ENCODE data around the gene MAP1LC3B2.

The MAP1LC3B2 gene

GRCh38 chr12:116551619-116551951 lies 7.6 kb upstream of the MAP1LC3B2 start:
- no peaks in the 10 kb centered on the region for H4K20me1 ChIP-seq (ENCODE audit: insufficient read depth, low read length, poor library complexity, severe bottlenecking)
- H3K27me3 ChIP-seq (ENCODE audit: insufficient read depth, low read length, poor library complexity, severe bottlenecking) = no peaks in the 10 kb centered on the region
- TF ChIP-seq CTCF (conservative IDR thresholded peaks at IDR 0.05; ENCODE audit: low read length) (no peak), EZH2phosphoT487 (IDR thresholded peaks at IDR 0.05; ENCODE audit: borderline replicate concordance) (no peak)
- H2AFZ ChIP-seq (ENCODE audit: low read length) = no peak overlapping the region
- peaks cover 4% of the 10 kb centered on the region; the same call in 1 of the 2 replicates for H3K79me2 ChIP-seq (ENCODE audit: insufficient read depth, low read length)
- no peak overlapping the region for H3K4me2 ChIP-seq (ENCODE audit: low read depth, low read length, poor library complexity, severe bottlenecking)
- H3F3A ChIP-seq (ENCODE audit: low read depth) = no peaks in the 10 kb centered on the region
- no peaks in the 10 kb centered on the region for H3K9me2 ChIP-seq (replicated peaks; ENCODE audit: low read depth, low read length)
- H3K36me3 ChIP-seq (ENCODE audit: insufficient read depth, low read length) = no peaks in the 10 kb centered on the region
- H3K4me1 ChIP-seq (ENCODE audit: insufficient read depth, low read length, poor library complexity, severe bottlenecking) = peaks cover 24% of the 10 kb centered on the region
- no peak overlapping the region for H3K9ac ChIP-seq (ENCODE audit: low read depth, low read length, poor library complexity, severe bottlenecking)
- no peaks in the 10 kb centered on the region for H3K9me3 ChIP-seq (ENCODE audit: insufficient read depth, low read depth, low read length)
- no peak overlapping the region for H3K4me3 ChIP-seq (ENCODE audit: low read length, poor library complexity, severe bottlenecking)

GRCh38 chr12:116551952-116552772 lies 7.0 kb upstream of the MAP1LC3B2 start:
- Histone ChIP-seq H3K9me2 (replicated peaks; ENCODE audit: low read depth, low read length) (no peaks in the 10 kb centered on the region), H3F3A (ENCODE audit: low read depth) (no peaks in the 10 kb centered on the region), H3K79me2 (ENCODE audit: insufficient read depth, low read length) (peaks cover 10% of the 10 kb centered on the region), H3K9me3 (ENCODE audit: insufficient read depth, low read depth, low read length) (no peaks in the 10 kb centered on the region), H4K20me1 (ENCODE audit: insufficient read depth, low read length, poor library complexity, severe bottlenecking) (no peaks in the 10 kb centered on the region), H3K9ac (ENCODE audit: low read depth, low read length, poor library complexity, severe bottlenecking) (no peak overlapping the region), H2AFZ (ENCODE audit: low read length) (no peak overlapping the region), H3K4me1 (ENCODE audit: insufficient read depth, low read length, poor library complexity, severe bottlenecking) (peaks cover 30% of the 10 kb centered on the region), H3K4me2 (ENCODE audit: low read depth, low read length, poor library complexity, severe bottlenecking) (no peak overlapping the region), H3K4me3 (ENCODE audit: low read length, poor library complexity, severe bottlenecking) (no peak overlapping the region), H3K27me3 (ENCODE audit: insufficient read depth, low read length, poor library complexity, severe bottlenecking) (no peaks in the 10 kb centered on the region), H3K36me3 (ENCODE audit: insufficient read depth, low read length) (no peaks in the 10 kb centered on the region)
- TF ChIP-seq CTCF (conservative IDR thresholded peaks at IDR 0.05; ENCODE audit: low read length) (no peak), EZH2phosphoT487 (IDR thresholded peaks at IDR 0.05; ENCODE audit: borderline replicate concordance) (no peak)

GRCh38 chr12:116552773-116553373 lies 6.3 kb upstream of the MAP1LC3B2 start:
- H3K4me1 ChIP-seq (ENCODE audit: insufficient read depth, low read length, poor library complexity, severe bottlenecking) = peaks cover 35% of the 10 kb centered on the region
- no peak overlapping the region for H2AFZ ChIP-seq (ENCODE audit: low read length)
- no peak for TF ChIP-seq CTCF (conservative IDR thresholded peaks at IDR 0.05; ENCODE audit: low read length)
- no peak for TF ChIP-seq EZH2phosphoT487 (IDR thresholded peaks at IDR 0.05; ENCODE audit: borderline replicate concordance)
- no peak overlapping the region for H3K4me2 ChIP-seq (ENCODE audit: low read depth, low read length, poor library complexity, severe bottlenecking)
- no peaks in the 10 kb centered on the region for H3K27me3 ChIP-seq (ENCODE audit: insufficient read depth, low read length, poor library complexity, severe bottlenecking)
- no peaks in the 10 kb centered on the region for H3K36me3 ChIP-seq (ENCODE audit: insufficient read depth, low read length)
- H3K9ac ChIP-seq (ENCODE audit: low read depth, low read length, poor library complexity, severe bottlenecking) = no peak overlapping the region
- no peaks in the 10 kb centered on the region for H4K20me1 ChIP-seq (ENCODE audit: insufficient read depth, low read length, poor library complexity, severe bottlenecking)
- H3K4me3 ChIP-seq (ENCODE audit: low read length, poor library complexity, severe bottlenecking) = no peak overlapping the region
- H3K79me2 ChIP-seq (ENCODE audit: insufficient read depth, low read length) = peaks cover 17% of the 10 kb centered on the region
- no peaks in the 10 kb centered on the region for H3K9me2 ChIP-seq (replicated peaks; ENCODE audit: low read depth, low read length)
- no peaks in the 10 kb centered on the region for H3F3A ChIP-seq (ENCODE audit: low read depth)
- H3K9me3 ChIP-seq (ENCODE audit: insufficient read depth, low read depth, low read length) = no peaks in the 10 kb centered on the region

All from Loucy (cell line).